NK-92 (cell line): ENCODE measurements around the gene CRX.
"Not testable (repeated sequence)": the region's sequence is repeated elsewhere in the genome, so short reads cannot be mapped to it uniquely, and the experiment has no call there.

ENCODE experiments used
- DNase-seq: peaks from one replicate; lab custom pipeline; 2025; ENCODE audit not compliant: unreplicated experiment; lab: John Stamatoyannopoulos, UW

The CRX gene

DNA sequence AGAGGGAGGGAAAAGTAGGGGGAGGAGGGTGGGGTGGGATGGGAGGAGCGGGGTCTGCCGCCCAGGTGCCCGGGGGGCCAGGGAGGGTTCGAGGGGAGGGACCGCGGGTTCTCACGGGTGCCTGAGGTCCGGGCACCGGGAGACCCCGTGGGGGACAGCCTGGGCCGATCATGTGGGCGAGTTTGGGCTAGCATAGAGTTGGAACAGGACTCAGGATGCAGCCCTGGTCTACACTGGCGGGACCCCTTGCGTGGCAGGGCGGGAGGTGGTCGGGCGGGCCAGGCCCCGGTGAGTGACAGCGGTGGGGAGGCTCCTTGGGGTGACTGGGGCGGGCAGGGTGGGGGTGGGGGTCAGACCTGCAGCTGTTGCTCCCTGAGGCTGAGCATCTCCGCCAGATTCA, 18.6 kb upstream of the CRX start:
- DNase-seq = not testable (repeated sequence)

DNA sequence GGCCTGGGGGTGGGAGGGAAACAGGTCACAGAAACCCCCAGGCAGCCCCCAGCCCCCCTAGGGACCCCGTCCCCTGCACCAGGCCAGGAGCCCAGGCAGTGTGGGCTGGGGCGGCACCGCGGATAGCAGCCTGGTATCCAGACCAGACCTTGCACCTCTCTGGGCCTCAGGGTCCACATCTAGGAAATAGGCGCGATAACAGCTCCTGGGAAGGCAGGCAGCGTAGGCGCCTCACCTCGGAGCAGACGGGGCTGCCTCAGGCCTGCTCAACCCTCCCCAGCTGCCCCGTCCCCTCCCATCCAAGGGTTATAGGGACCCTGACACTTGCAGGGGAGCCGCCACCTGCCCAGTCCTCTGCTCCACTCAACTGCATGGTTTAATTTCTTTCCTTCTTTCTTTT, 18.1 kb upstream of the CRX start:
- DNase-seq = not testable (repeated sequence)

DNA sequence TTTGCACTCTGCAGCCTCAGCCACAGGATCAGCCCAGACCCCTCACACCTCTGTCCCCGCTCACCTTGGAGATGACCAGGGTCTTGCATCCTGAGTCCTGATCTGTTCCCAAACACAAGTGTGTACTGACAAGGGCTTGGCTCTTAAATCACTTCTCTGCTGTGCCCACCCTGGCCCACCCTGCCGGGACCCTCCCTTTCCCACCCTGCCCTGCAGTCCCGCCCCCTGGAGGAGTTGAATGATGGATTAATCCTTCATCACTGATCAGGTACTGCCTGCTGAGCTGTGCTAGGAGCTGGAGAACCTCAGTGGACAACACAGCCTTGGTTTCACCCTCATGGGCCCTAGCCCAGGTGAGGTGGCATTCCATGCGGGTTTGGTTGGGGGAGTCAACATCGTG, 17.3 kb upstream of the CRX start, which contains the start of gene TPRX1:
TSS of gene TPRX1 (minus strand) at position 101 of the 400 bp plus-strand sequence. CDS start at position 89, 12 bp downstream.
- DNase-seq = not testable (repeated sequence)

DNA sequence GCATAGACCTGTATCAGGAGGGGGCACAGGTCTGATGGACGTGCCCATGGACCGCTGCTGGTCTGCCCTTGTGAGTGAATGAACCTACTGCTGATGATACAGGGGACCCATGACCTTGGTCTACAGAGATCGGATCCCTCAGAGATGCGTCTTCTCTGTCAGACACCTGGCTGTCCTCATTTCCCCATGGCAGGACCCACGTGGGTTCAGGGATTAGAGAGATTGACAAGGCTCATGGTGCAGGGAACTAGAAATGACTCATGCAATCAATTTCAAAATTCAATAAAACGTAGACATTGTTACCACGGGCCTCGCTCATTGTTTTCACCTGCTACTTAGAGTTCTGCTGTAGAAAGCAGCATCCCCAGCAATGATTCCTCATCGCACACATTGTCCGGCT, 16.4 kb upstream of the CRX start:
- DNase-seq = no peak

DNA sequence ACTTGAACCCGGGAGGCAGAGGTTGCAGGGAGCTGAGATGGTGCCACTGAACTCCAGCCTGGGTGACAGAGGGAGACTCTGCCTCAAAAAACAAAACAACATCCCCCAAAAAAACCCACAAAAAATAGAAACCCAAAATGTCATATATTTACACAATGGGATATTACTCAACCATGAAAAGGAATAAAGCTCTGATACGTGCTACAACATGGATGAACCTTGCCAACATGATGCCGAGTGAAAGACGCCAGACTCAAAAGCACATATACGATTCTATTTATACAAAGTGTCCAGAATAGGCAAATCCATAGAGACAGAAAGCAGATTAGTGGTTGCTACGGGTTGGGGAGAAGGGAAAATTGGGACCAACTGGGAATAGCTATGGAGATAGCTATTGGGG, 15.3 kb upstream of the CRX start:
- DNase-seq = no peak

DNA sequence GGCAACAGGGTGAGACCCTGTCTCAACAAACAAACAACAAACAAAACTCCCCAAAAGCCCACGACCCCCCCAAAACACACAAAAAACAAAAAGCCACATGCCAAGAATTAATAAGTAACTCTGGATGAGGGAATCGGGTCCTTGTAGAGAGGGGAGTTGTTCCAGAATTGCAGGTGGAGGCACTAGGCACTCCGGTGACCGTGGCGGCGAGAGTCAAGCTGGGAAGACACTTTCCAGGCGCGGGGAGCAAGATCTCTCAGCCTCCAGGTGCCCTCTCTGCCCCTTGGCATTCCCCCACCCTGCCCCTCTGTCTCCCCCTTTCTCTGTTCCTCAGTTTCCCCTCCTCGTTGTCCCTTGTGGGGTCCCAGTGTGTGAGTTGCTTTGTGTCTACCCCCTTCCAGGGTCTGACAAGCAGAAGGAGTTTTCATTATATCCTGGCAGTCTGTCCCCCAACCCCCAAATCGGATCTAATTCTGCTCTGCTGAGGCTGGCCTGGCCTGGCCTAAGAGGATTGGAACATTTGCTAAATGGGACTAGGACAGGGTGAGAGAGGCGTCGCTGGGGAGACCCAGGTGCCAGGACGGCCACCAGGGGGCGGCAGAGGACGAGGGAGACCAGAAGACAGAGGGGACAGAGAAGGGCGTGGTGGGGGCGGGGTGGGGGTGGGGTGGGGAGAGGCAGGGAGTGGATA, 8.3 kb upstream of the CRX start:
- no peak for DNase-seq

DNA sequence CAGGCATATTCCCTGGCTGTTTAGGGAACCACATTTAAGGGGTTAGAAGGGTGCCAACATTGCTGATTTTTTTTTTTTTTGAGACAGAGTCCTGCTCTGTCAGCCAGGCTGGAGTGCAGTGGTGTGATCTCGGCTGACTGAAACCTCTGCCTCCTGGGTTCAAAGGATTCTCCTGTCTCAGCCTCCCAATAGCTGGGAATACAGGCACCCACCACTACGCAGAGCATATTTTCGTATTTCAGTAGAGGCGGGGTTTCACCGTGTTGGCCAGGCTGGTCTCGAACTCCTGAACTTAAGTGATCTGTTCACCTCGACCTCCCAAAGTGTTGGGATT, 7.8 kb upstream of the CRX start:
- DNase-seq = no peak

DNA sequence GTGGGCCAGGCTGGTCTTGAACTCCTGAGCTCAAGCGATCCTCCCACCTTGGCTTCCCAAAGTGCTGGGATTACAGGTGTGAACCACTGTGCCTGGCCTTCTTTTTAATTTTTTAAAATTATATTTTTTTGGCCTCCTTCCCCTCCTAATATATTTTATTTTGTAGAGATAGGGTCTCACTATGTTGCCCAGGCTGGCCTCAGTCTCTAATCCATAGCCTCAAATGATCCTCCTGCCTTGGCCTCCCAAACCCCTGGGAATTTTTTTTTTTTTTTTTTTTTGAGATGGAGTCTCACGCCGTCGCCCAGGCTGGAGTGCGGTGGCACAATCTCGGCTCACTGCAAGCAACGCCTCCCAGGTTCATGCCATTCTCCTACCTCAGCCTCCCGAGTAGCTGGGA, 5.5 kb upstream of the CRX start:
- not testable (repeated sequence) for DNase-seq

DNA sequence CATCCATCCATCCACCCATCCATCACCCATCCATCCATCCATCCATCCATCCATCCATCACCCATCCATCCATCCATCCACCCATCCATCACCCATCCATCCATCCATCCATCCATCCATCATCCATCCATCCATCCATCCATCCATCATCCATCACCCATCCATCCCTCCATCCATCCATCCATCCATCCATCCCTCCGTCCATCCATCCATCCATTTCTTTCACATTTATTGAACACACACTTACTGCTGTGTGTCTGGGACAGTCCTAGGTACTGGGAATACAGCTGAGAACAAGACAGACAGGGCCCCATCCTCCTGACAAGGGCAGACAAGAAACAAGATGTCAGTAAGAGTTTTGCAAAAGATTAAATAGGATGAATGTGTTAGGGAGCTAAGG, 3.5 kb upstream of the CRX start:
- DNase-seq = not testable (repeated sequence)

DNA sequence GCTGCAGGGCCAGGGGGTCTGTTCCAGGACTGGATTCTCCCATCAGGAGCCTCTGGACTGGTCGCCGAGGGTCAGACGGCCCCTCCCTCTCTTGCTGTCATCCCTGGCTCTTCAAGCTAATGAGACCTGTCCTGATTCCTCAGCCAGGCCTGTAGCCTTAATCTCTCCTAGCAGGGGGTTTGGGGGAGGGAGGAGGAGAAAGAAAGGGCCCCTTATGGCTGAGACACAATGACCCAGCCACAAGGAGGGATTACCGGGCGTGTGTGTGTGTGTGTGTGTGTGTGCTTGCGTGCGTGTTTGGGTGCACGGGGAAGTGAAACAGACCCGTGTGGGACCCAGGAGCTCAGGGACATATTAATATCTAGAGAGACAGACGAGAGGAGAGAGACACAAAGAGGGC, 1.9 kb upstream of the CRX start:
- DNase-seq = no peak

DNA sequence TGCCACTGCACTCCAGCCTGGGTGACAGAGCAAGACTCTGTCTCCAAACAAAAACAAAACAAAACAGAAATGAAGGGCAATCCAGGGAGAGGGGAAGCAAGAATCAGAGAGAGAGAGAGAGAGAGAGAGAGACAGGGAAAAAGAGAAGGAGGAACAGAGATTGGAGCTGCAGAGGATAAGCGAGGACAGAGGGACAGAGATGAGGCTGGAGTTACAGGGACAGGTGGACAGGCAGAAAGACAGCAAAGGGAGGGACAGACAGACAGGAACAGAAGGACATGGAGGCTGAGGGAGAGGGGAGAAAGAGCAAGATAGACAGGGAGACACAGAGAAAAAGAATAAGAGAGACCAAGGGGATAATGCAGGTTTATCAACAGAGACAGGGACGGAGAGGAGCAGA, 1.3 kb upstream of the CRX start:
- no peak for DNase-seq

DNA sequence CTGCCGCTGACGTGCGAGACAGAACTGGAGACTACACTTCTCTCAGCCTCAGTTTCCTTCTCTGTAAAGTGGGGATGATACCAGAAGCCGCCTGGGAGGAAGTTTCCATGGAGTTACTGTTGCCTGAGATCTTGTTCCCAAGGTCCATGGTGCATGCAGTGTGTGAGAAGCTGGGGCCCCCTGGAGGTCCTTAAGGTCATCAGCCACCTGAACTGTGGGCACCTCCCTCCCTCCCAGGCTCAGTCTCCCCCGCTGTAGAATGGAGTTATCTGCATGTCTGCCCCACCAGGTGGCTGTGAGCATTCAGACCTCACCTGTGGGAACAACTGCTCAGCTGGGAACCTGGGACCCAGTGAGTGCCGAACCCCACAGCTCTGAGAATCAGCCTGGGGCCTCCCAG, 2.7 kb downstream of the CRX start:
- DNase-seq = no peak

DNA sequence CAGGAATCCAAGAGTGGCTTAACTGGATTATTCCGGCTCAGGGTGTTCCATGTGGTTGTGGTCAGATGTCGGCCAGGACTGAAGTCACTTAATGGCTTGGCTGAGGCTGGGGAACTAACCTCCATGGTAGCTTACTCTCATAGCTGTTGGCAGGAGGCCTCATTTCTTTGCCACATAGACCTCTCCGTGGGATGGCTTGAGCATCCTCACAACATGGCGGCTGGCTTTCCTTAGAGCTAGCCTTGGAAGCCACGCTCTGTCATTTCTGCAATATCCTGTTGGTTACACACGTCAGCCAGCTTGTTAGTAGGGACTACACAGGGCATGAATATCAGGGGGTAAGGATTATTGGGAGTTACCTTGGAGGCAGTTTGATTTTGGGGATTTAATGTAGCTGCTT, 5.1 kb downstream of the CRX start:
- DNase-seq = no peak

DNA sequence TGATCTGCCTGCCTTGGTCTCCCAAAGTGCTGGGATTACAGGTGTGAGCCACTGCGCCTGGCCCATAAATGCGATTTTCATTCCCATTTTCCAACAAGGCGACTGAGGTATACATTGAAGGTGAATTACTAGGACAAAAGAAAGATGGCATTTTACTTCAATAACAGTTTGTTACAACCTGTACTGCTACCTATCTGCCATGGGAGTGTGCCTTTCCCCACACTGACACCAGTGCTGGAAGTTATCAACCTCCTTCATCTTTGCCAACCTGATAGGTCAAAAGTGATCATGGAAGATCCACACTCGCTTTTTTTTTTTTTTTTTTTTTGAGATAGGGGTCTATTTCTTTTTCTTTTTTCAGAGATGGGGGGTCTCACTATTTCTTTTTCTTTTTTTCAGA, 11.0 kb downstream of the CRX start:
- DNase-seq = no peak

DNA sequence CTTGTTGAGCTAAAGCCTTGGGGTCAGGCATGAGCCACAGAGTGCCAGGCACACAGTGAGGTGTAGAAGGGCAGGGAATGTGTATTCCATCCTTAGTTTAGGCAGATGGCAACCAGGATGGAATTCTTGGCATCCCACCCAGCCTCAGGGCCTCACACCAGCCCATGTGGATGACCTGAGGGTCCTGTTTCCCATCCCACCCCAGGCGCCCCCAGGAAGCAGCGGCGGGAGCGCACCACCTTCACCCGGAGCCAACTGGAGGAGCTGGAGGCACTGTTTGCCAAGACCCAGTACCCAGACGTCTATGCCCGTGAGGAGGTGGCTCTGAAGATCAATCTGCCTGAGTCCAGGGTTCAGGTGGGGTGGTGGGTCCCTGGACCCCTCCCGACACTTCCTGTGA, 14.3 kb downstream of the CRX start:
- DNase-seq = no peak

DNA sequence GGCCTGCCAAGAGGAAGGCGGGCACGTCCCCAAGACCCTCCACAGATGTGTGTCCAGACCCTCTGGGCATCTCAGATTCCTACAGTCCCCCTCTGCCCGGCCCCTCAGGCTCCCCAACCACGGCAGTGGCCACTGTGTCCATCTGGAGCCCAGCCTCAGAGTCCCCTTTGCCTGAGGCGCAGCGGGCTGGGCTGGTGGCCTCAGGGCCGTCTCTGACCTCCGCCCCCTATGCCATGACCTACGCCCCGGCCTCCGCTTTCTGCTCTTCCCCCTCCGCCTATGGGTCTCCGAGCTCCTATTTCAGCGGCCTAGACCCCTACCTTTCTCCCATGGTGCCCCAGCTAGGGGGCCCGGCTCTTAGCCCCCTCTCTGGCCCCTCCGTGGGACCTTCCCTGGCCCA, 17.7 kb downstream of the CRX start:
- DNase-seq = no peak

DNA sequence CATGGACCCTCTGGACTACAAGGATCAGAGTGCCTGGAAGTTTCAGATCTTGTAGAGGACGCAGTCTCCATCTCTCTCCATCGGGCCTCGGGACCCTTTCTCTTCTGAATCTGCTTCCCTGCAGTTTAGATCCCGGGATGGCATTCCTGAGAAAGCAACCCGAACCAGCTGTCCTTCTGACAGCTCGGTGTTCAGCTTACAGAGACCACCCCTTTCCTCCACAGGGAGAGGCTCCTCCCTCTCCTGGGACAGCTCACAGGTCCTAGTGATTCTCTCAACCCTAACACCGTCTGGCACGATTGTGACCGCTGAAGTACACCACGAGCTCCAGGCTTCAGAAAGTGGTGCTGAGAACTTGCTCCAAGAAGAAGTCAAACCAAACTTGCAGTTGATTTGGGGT, 18.2 kb downstream of the CRX start:
- DNase-seq = no peak

DNA sequence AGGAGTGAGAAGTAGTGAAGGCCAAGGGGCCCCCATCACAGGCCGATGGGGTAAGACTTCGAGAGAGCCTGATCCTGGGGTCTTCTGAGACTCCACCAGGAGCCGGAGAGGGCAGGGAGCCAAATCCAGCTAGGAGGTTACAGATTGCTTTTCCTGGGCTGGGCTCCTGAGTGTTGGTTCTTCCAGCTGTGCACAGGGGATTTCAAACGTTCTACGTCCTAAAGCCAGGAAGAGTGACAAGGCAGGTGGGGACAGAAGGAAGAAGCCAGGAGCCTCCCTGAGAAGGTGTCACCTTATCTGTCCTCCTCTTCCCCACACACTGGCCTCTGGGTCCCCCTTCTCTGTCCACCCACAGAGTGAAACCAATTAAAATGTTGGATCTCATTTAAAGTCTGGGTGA, 21.2 kb downstream of the CRX start:
- DNase-seq = no peak

DNA sequence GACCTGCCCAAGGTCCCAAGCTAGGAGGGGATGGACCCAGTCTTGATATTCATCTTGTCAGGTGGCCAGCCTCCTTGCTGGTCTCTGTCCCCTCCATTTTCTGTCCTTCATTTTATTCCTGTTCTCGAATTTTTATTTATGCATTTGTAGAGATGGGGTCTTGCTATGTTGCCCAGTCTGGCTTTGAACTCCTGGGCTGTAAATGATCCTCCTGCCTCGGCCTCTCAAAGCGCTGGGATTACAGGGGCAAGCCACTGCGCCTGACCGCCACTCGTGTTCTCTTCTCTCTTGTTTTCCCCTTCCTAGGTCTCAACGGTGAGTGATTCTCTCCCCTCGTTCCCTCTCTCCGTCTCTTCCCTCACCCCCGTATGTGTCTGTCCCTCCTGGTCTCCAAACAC, 26.7 kb downstream of the CRX start:
- no peak for DNase-seq

DNA sequence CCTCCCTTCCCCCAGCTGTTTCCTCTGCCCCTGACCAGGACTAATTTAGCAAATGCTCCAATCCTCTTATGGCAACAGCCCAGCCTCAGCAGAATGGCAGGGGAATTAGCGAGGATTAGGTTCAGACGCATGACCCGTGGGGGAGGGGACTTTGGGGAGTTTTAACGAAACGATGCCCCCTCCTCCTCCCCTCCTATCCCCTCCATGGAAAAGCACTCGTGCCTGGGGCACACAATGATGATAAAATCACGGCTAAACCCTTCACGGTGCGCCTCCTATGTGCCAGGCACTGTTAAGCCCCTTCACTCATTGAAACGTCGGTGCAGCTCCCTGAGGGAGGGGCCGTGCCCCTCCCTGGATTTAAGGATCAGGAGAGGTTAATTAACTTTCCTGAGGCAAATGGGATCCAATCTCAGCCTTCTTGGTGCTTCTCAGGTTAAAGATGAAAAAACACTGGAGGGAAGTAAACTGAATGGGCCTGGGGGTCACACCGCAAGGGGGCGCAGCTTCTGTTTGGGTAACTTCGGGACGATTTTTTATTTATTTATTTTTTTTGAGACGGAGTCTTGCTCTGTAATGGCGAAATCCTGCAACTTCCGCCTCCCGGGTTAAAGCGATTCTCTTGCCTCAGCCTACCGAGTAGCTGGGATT, 27.2 kb downstream of the CRX start:
- no peak for DNase-seq

DNA sequence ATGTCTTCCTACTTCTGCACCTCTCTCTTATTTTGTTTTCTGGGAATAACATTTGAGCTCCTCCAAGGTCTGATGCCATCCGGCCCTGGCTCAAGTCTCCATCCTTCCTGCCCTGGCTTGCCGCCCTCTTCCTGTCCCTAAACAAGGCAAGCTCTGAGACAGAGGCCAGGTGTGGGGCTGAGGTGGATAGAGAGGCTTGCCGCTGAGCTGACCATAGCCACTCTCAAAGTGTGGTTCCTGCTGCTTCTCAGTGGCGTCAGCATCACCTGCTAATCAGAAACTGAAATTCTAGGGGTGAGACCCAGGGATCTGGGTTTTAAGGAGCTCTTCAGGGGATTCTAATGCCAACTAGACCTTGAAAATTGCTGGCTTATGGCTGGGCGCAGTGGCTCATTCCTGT, 31.3 kb downstream of the CRX start:
- DNase-seq = no peak

DNA sequence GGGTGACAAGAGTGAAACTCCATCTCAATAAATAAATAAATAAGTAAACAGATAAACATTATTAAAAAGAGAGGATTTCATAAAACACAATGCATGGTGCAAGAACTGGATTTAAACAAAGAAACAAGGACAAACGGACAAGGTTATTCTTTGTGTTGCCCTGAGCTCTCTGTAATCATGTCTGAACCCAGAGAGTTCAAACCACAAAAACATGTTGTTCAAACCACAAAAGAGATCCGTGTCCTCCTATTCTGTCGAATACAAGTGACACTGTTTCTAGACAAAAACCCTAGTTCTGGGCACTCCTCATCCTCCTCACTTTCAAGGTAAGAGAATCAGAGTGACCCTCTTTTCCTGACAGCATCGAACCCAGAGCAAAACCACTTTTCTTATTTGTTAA, 32.7 kb downstream of the CRX start:
- DNase-seq = no peak

DNA sequence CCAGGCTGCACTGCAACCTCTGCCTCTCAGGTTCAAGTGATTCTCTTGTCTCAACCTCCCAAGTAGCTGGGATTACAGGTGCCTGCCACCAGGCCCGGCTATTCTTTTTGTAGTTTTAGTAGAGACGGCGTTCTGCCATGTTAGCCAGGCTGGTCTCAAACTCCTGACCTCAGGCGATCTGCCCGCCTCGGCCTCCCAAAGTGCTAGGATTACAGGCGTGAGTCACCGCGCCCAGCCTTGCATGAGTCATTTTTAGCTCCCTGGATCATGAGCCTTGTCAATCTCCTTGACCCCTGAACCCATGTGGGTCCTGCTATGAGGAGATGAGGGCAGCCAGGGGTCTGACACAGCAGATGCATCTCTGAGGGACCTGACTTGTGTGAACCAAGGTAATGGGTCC, 36.5 kb downstream of the CRX start:
- DNase-seq = not testable (repeated sequence)
